CD4-positive, CD25-positive, alpha-beta regulatory T cell (primary cell): ENCODE measurements around the gene RYR2. TPM values are rescaled to one million over a fixed set of nuclear protein-coding genes. Genes with fewer than 3 reads are reported as not detected.

Experiments
- ATAC-seq, 2 donors: fragments of 150-1000 bp; cut with Tn5 transposase; one replicate each; pipeline ENCODE4 v1.10.0; 2021; ENCODE audit warnings: low read depth in 2 of 2, moderate number of reproducible peaks in 2 of 2, moderate library complexity in 1 of 2
- DNase-seq, 3 donors: peaks; one replicate each; pipeline versions ENCODE4 v3.0.0 to v3.0.0-alpha.2; 2012 to 2022; ENCODE audit warnings: mixed read lengths in 1 of 3
- H3K27ac ChIP-seq: one replicate; pipeline ENCODE4 v1.7.0; 2013; ENCODE audit warnings: mild to moderate bottlenecking, low read length; ENCODE audit not compliant: insufficient read depth, poor library complexity, severe bottlenecking
- H3K27me3 ChIP-seq: one replicate; pipeline ENCODE4 v1.7.0; 2013; ENCODE audit warnings: low read length; ENCODE audit not compliant: control insufficient read depth, insufficient read depth
- H3K36me3 ChIP-seq: one replicate; pipeline ENCODE4 v1.7.0; 2013; ENCODE audit warnings: mild to moderate bottlenecking, low read length, moderate library complexity; ENCODE audit not compliant: control insufficient read depth, insufficient read depth
- H3K4me1 ChIP-seq: 2 replicates; pipeline ENCODE4 v1.7.0; 2013; ENCODE audit warnings: mild to moderate bottlenecking, low read length; ENCODE audit not compliant: insufficient read depth, control insufficient read depth, poor library complexity, severe bottlenecking
- H3K4me3 ChIP-seq: one replicate; pipeline ENCODE4 v1.7.0; 2013; ENCODE audit warnings: low read depth, mild to moderate bottlenecking, low read length, moderate library complexity
- H3K9me3 ChIP-seq, 2 experiments: 1 replicate in 1 of 2; 2 replicates in 1 of 2; pipeline ENCODE4 v1.7.0; 2013; ENCODE audit warnings: low read length in 2 of 2, mild to moderate bottlenecking in 1 of 2, moderate library complexity in 1 of 2; ENCODE audit not compliant: control insufficient read depth in 2 of 2
- H3K27ac Mint-ChIP-seq, 3 donors: one replicate each; pipeline ENCODE4 v1.8.0; 2020 to 2022; ENCODE audit warnings: mild to moderate bottlenecking in 3 of 3, mixed read lengths in 3 of 3, moderate library complexity in 2 of 3
- H3K27me3 Mint-ChIP-seq: one replicate; pipeline ENCODE4 v1.8.0; 2022; ENCODE audit warnings: mild to moderate bottlenecking, mixed read lengths
- H3K36me3 Mint-ChIP-seq: one replicate; pipeline ENCODE4 v1.8.0; 2020; ENCODE audit warnings: mixed read lengths
- H3K4me1 Mint-ChIP-seq, 4 donors: one replicate each; pipeline ENCODE4 v1.8.0; 2020 to 2022; ENCODE audit warnings: mixed read lengths in 4 of 4, mild to moderate bottlenecking in 1 of 4
- H3K4me3 Mint-ChIP-seq, 4 donors: one replicate each; pipeline ENCODE4 v1.8.0; 2020 to 2022; ENCODE audit warnings: mild to moderate bottlenecking in 4 of 4, mixed read lengths in 4 of 4, moderate library complexity in 3 of 4
- H3K9me3 Mint-ChIP-seq, 7 donors: one replicate each; pipeline ENCODE4 v1.8.0; 2020 to 2022; ENCODE audit warnings: mixed read lengths in 7 of 7, mild to moderate bottlenecking in 3 of 7, moderate library complexity in 2 of 7
- polyA plus RNA-seq, 4 donors: library from polyadenylated mRNA; unstranded; fragments of 300-500 nt; fragmentation: Illumina TruSeq; gene quantifications; one replicate each; pipeline ENCODE4 v1.2.3, GENCODE V29; 2021
- total RNA-seq: library from RNA; stranded (reverse); gene quantifications from one replicate; pipeline ENCODE4 v1.2.3, GENCODE V29; 2022

Gene RYR2
- total and polyA plus RNA-seq, 5 donors from 2014 or later = 0.02 to 0.40 TPM; not detected in 3

GRCh38 chr1:237857455-237857854 is 815.5 kb downstream of the RYR2 start:
- Histone ChIP-seq H3K36me3 (no peaks in the 10 kb centered on the region), H3K27me3 (no peaks in the 10 kb centered on the region), H3K4me3 (no peak overlapping the region), H3K4me1 (no peaks in the 10 kb centered on the region), H3K27ac (no peak overlapping the region), H3K9me3 (no peaks in the 10 kb centered on the region)
- no peak overlapping the region for H3K27ac Mint-ChIP-seq
- H3K27me3 Mint-ChIP-seq = no peaks in the 10 kb centered on the region
- no peak for ATAC-seq
- no peaks in the 10 kb centered on the region for H3K4me1 Mint-ChIP-seq
- H3K9me3 Mint-ChIP-seq = peaks cover 0 to 5% (median 2%) of the 10 kb centered on the region in 7 donors
- DNase-seq = no peak
- H3K4me3 Mint-ChIP-seq = no peak overlapping the region
- H3K36me3 Mint-ChIP-seq = no peaks in the 10 kb centered on the region

GRCh38 chr1:237858992-237859391 is 817.0 kb downstream of the RYR2 start:
- Mint-ChIP-seq H3K9me3 (peaks cover 0 to 4% (median 2%) of the 10 kb centered on the region in 7 donors), H3K4me3 (no peak overlapping the region), H3K27ac (no peak overlapping the region), H3K27me3 (no peaks in the 10 kb centered on the region), H3K4me1 (no peaks in the 10 kb centered on the region), H3K36me3 (no peaks in the 10 kb centered on the region)
- Histone ChIP-seq H3K27ac (no peak overlapping the region), H3K4me1 (no peaks in the 10 kb centered on the region), H3K27me3 (no peaks in the 10 kb centered on the region), H3K9me3 (no peaks in the 10 kb centered on the region), H3K4me3 (no peak overlapping the region), H3K36me3 (no peaks in the 10 kb centered on the region)
- no peak for ATAC-seq
- DNase-seq = no peak

GRCh38 chr1:237861944-237862343 is 820.0 kb downstream of the RYR2 start:
- Mint-ChIP-seq H3K9me3 (peaks cover 0 to 4% (median 0%) of the 10 kb centered on the region in 7 donors), H3K4me3 (no peak overlapping the region), H3K4me1 (no peaks in the 10 kb centered on the region), H3K36me3 (no peaks in the 10 kb centered on the region), H3K27ac (no peak overlapping the region), H3K27me3 (no peaks in the 10 kb centered on the region)
- Histone ChIP-seq H3K36me3 (no peaks in the 10 kb centered on the region), H3K4me1 (no peaks in the 10 kb centered on the region), H3K27me3 (no peaks in the 10 kb centered on the region), H3K4me3 (no peak overlapping the region), H3K27ac (no peak overlapping the region), H3K9me3 (no peaks in the 10 kb centered on the region)
- DNase-seq = no peak
- ATAC-seq = no peak

GRCh38 chr1:237863234-237863633 is 821.2 kb downstream of the RYR2 start:
- Histone ChIP-seq H3K36me3 (no peaks in the 10 kb centered on the region), H3K9me3 (no peaks in the 10 kb centered on the region), H3K4me3 (no peak overlapping the region), H3K4me1 (no peaks in the 10 kb centered on the region), H3K27ac (no peak overlapping the region), H3K27me3 (no peaks in the 10 kb centered on the region)
- Mint-ChIP-seq H3K36me3 (no peaks in the 10 kb centered on the region), H3K9me3 (peaks cover 0 to 4% (median 0%) of the 10 kb centered on the region in 7 donors), H3K27ac (no peak overlapping the region), H3K4me1 (no peaks in the 10 kb centered on the region), H3K4me3 (no peak overlapping the region), H3K27me3 (no peaks in the 10 kb centered on the region)
- no peak for ATAC-seq
- no peak for DNase-seq

- Mint-ChIP-seq H3K36me3 (no peaks in the 10 kb centered on the region), H3K4me3 (peak overlapping the region in 1 of 4 donors; percentile 61), H3K27me3 (no peaks in the 10 kb centered on the region), H3K4me1 (no peaks in the 10 kb centered on the region), H3K9me3 (peaks cover 0 to 3% (median 0%) of the 10 kb centered on the region in 7 donors), H3K27ac (no peak overlapping the region)
- no peak for ATAC-seq
- Histone ChIP-seq H3K27ac (no peak overlapping the region), H3K4me1 (no peaks in the 10 kb centered on the region), H3K27me3 (no peaks in the 10 kb centered on the region), H3K36me3 (no peaks in the 10 kb centered on the region), H3K9me3 (no peaks in the 10 kb centered on the region), H3K4me3 (no peak overlapping the region)
- peak in 1 of 3 donors; percentile 1 for DNase-seq
Observed at GRCh38 chr1:237864338-237865244, 822.6 kb downstream of the RYR2 start.

GRCh38 chr1:237867380-237867888 is 825.5 kb downstream of the RYR2 start:
- ATAC-seq (no peak), DNase-seq (no peak)
- no peak overlapping the region for H3K27ac Mint-ChIP-seq
- no peaks in the 10 kb centered on the region for H3K27me3 Mint-ChIP-seq
- peaks cover 0 to 12% (median 3%) of the 10 kb centered on the region in 7 donors for H3K9me3 Mint-ChIP-seq
- no peaks in the 10 kb centered on the region for H3K27me3 ChIP-seq
- H3K4me1 Mint-ChIP-seq = no peaks in the 10 kb centered on the region
- H3K4me3 ChIP-seq = no peak overlapping the region
- no peaks in the 10 kb centered on the region for H3K36me3 ChIP-seq
- no peaks in the 10 kb centered on the region for H3K9me3 ChIP-seq
- H3K4me3 Mint-ChIP-seq = no peak overlapping the region
- H3K4me1 ChIP-seq = no peaks in the 10 kb centered on the region
- no peaks in the 10 kb centered on the region for H3K36me3 Mint-ChIP-seq
- no peak overlapping the region for H3K27ac ChIP-seq

GRCh38 chr1:237868817-237869600 is 827.0 kb downstream of the RYR2 start:
- Histone ChIP-seq H3K4me3 (no peak overlapping the region), H3K9me3 (no peaks in the 10 kb centered on the region), H3K27me3 (no peaks in the 10 kb centered on the region), H3K27ac (no peak overlapping the region), H3K36me3 (no peaks in the 10 kb centered on the region), H3K4me1 (no peaks in the 10 kb centered on the region)
- ATAC-seq = no peak
- Mint-ChIP-seq H3K27ac (no peak overlapping the region), H3K4me3 (no peak overlapping the region), H3K9me3 (peaks cover 0 to 12% (median 3%) of the 10 kb centered on the region in 7 donors), H3K27me3 (no peaks in the 10 kb centered on the region), H3K4me1 (no peaks in the 10 kb centered on the region), H3K36me3 (no peaks in the 10 kb centered on the region)
- no peak for DNase-seq
